GM18502 (cell line): ENCODE measurements around the gene MYBPC2.

Experiments
- ATAC-seq: cut with Tn5 transposase; IDR thresholded peaks from one replicate; pipeline ENCODE4 v1.9.1; 2021; ENCODE audit warnings: mild to moderate bottlenecking; ENCODE audit not compliant: unreplicated experiment, poor library complexity

The MYBPC2 gene

DNA sequence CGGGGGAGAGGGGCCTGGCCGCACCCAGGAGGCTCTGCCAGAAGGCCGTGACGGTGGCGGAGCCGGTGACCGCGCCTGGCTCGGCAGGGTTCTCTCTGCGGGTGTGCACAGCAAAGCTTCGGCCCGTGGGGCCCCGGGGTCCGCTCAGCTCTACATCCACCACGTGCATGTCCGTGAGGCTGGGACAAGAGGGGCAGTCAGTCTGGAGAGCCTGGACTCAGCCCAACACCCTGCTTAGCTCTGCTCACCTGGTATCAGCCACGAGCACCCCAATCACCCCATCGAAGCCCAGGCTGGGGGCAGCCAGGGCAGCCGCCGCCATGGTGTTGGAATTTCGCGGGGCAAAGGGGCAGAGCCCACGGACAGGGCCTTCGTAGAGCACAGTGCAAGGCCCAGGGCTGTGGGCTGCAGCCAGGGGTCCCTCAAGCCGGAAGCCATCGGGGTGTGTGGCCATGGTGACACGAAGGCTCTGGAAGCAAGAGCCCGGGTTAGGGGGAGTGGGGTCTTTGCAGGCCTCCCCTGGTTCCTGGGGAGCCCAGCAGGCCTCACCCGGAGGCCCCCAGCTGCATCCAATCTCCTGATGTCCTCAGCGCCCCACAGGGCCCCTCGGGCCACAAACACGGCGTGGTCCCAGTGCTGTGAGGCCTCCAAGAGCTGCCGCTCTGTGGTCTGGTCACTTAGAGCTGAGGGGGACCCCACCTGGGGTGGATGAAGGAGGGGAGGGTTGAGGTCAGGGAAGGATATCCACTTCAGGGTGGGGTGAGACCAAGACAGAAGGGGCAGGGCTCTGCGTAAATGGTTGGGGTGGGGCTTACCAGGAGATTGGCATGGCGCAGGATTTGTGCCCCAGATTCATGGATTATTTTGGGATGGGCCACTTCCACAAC is 79.7 kb downstream of the MYBPC2 start:
- ATAC-seq: no peak

DNA sequence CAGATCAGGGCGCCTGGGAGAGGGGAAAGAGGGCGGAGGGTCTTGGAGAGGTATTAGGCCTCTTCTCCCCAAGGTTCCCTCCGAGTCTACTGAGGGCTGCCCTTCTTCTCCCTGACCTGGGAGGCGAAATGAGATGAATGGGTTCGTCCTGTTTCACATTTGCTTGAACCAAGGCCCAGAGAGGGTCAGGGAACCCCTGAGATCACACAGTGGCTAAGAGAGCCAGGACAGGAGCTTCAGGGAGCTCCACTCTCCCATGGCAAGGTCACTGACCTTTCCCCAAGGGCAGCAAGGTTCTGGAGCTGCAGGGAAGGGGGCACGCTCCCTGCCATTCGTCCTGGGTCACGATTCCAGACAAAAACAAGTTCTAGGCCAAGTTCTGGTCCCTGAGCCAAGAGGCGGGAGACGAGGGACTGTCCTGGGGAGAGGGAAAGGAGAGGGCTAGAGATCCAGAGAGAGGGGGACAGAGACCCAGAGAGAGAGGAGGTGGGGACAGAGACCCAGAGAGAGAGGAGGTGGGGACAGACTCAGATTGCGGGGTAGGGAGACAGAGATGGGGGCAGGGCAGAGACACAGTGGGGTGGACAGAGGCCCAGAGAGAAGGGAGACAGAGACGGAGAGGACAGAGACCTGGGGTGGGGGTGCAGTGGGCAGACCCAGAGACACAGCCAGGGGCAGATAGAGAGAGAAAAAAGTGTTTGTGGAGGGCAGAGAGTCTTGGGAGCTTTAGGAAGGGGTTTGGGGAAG is 80.5 kb downstream of the MYBPC2 start:
- ATAC-seq: no peak

DNA sequence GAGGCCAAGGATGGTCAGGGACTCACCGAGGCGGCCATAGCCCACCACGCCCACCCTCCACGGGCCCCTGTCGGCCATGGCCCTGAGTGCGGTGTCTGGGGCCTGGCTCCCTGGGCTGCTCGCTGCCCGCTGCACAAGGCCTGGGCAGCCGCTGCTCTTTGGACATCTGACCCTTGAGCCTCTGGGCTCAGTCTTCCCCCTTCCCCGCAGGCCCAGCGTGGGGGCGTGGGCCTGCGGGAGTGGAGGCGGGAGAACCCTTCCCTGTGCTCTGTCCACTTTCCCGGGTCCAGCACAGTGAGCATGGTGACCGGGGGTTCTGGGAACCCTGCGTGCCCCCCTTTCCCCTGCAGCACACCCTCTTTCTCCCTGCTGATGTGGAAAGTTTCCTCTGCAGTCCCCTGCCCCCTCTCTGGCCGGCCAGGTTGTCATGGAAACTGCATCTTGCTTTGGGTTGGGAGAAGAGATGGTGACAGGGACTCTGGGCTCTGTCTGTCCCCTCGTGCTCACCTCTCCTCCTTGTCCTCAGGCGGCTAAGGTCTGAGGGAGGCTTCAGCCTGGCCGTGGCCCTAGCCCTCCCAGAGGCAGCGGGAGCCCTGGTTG is 81.2 kb downstream of the MYBPC2 start, which contains the start of gene ASPDH:
Gene ASPDH (minus strand): TSS at position 168 of the 600 bp plus-strand sequence. CDS start 90 bp downstream, at position 78.
- ATAC-seq: no peak

DNA sequence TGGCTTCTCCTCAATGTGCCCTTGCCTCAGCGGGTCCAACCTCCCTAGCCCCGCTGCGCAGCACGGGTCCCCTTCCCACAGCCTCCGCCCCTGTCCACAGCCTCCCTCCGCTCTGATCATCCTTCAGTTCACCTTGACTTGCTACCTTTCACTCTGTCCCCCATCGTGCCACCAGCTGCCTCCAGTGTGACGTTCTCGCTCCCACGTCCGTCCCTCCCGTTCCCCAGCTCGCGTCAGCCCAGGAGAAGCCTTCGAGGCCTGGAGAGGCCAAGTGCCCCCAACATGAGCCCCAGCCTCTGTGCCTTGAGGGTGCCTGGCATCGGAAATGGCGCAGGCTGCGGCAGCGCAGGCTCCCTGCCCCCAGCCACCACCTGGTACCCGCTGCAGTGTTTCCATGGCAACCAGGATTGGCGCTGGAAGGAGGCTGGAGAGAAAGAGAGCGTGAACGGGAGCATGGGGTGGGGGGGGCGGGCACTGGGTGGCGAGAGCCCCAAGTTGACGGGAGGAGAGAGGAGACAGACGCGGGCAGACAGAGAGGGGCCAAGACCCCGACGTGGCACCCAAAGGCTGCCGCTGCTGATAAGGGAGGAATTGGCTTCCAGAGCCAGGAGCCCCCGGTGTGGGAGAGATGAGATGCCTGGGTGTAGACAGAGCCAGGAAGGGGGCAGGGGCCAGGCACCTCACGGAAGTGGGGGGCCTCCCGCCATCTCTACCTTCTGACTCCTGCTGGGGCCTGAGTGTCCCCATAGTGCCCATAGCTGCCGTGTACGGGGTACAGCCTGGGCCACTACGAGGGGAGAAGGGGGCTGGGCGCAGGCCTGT is 81.9 kb downstream of the MYBPC2 start:
- no peak for ATAC-seq

DNA sequence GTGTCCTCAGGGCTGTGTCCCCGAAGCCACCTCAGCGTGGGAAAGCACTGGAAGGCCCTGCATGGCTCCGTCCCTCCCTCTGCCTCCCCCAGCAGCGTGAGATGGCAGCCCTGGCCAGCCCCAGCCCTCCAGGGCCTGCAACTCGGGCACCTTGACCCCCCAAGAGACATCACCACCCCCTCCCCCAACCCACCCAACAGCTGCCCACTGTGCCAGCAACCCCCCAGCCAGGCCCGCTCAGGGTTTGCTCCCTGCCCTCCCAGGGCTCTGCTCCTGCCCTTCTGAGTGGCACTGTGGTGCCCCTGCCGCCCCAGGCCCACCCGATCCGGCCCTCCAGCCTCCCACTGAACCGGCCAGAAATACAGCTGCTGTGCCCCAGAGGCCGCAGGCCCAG is 82.5 kb downstream of the MYBPC2 start:
- ATAC-seq: no peak
